Measurements from ENCODE around the gene LRRC40. TPM values are rescaled to one million over a fixed set of nuclear protein-coding genes. Genes with fewer than 3 reads are reported as not detected.
A peak's percentile ranks its signal among the peaks of the same experiment; 100 is the strongest.
"Not testable (repeated sequence)": the region's sequence is repeated elsewhere in the genome, so short reads cannot be mapped to it uniquely, and the experiment has no call there.

LRRC40 gene
- total RNA-seq, 1 experiment from 2014 or later: 31.2 TPM

GRCh38 chr1:70204139-70204538 lies 1.2 kb downstream of the LRRC40 start:
- DNase-seq (ENCODE audit: extremely low read depth, low read depth): no peak

DNA sequence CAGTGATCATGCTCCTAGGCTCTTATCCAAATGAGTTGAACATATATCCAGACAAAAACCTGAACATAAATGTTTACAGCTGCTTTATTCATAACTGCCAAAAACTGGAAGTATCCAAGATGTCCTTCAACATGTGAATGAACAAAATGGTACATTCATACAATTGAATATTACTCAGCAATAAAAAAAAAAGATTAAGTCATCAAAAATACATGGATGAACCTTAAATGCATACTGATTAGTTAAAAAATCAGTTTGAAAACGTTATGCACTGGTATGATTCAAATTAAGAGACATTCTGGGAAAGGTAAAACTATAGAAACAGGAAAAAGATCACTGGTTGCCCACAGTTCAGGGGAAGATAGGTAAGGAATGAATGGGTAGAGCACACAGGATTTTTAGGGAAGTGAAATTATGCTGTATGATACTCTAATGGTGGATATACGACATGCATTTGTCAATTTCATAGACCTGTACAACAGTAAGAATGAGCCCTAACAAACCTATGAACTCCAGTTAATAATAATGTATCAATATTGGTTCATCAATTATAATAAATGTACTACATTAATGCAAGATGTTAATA lies 3.1 kb downstream of the LRRC40 start:
- DNase-seq (ENCODE audit: extremely low read depth, low read depth): no peak

DNA sequence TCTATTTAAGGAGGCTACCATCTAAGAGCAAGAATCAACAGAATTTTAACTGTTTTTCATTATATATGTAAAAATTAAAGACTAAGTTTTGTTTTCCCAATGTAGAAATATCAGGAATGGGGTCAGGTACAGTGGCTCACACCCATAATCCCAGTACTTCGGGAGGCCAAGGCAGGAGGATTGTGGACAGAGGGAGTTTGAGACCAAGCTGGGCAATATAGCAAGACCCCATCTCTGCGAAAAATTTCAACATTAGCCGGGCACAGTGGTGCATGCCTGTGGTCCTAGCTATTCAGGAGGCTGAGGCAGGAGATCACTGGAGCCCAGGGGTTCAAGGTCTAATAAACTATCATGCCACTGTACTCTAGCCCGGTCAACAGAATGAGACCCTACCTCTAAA lies 5.3 kb downstream of the LRRC40 start:
- no peak for DNase-seq (ENCODE audit: extremely low read depth, low read depth)

- no peak for DNase-seq (ENCODE audit: extremely low read depth, low read depth)
Observed at GRCh38 chr1:70196333-70196732, 9.0 kb downstream of the LRRC40 start.

- no peak for DNase-seq (ENCODE audit: extremely low read depth, low read depth)
Observed at GRCh38 chr1:70195342-70195741, 10.0 kb downstream of the LRRC40 start.

DNA sequence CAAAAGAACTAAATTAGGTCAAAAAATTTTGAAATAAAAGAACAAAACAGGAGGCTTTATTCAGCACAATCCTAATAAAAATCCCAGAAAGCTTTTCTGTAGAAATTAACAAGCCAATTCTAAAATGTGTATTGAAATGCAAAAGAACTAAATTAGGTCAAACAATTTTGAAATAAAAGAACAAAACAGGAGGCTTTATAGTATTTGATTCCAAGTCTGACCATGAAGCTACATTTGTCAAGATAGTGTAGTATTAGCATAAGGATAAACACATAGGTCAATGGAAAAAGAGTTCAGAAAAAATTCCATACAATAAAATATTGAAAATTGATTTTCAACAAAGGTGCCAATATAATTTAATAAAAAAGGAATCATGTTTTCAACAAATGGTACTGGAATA lies 10.8 kb downstream of the LRRC40 start:
- no peak for DNase-seq (ENCODE audit: extremely low read depth, low read depth)

GRCh38 chr1:70192446-70192845 lies 12.9 kb downstream of the LRRC40 start:
- not testable (repeated sequence) for DNase-seq (ENCODE audit: extremely low read depth, low read depth)

DNA sequence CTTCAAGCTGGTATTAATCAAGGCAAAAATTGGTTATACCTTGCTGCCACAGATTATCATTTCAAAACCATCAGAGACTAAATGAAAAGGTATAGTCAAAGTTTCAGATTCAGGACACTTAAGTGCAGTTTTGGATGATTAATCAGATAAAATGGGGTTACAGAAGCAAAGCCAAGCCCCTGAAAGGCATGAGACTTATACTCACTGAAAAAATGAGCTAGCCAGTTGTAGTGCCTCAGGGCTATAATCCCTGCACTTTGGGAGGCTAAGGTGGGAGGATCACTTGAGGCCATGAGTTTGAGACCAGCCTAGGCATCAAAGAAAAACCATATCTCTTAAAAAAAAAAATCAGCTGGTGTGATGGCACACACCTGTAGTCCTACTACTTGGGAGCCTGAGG lies 15.2 kb downstream of the LRRC40 start:
- DNase-seq (ENCODE audit: extremely low read depth, low read depth): no peak

DNA sequence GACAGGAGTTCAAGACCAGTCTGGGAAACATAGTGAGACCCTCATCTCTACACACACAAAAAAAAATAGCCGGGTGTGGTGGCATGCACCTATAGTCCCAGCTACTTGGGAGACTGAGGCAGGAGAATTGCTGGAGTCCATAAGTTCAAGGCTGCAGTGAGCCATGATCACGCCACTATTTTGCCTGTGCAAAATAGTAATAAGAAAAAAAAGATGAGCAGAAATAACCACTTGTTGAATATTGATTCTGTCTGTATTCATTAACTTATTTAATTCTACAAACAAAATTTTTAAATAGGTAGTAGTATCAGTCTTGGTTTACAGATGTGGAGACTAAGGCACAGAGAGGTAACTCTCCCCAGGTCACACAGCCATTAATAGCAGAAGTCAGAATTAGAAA lies 16.9 kb downstream of the LRRC40 start:
- no peak for DNase-seq (ENCODE audit: extremely low read depth, low read depth)

- DNase-seq (ENCODE audit: extremely low read depth, low read depth): not testable (repeated sequence)
Observed at GRCh38 chr1:70185181-70185580, 20.2 kb downstream of the LRRC40 start.

DNA sequence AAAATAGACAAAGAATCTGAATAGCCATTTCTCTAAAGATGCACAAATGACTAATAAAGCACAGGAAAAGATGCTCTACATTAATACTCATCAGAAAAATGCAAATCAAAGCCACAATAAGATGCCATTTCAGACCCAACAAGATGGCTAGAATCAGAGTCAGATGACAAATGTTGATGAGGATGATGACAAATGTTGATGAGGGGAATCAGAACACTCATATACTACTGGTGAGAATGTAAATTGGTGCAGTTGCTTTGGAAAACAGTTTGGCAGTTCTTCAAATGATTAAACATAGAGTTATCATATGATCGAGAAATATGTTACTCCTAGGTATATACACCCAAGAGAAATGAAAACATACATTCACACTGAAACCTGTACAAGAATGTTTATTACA lies 33.9 kb downstream of the LRRC40 start:
- no peak for DNase-seq (ENCODE audit: extremely low read depth, low read depth)

DNA sequence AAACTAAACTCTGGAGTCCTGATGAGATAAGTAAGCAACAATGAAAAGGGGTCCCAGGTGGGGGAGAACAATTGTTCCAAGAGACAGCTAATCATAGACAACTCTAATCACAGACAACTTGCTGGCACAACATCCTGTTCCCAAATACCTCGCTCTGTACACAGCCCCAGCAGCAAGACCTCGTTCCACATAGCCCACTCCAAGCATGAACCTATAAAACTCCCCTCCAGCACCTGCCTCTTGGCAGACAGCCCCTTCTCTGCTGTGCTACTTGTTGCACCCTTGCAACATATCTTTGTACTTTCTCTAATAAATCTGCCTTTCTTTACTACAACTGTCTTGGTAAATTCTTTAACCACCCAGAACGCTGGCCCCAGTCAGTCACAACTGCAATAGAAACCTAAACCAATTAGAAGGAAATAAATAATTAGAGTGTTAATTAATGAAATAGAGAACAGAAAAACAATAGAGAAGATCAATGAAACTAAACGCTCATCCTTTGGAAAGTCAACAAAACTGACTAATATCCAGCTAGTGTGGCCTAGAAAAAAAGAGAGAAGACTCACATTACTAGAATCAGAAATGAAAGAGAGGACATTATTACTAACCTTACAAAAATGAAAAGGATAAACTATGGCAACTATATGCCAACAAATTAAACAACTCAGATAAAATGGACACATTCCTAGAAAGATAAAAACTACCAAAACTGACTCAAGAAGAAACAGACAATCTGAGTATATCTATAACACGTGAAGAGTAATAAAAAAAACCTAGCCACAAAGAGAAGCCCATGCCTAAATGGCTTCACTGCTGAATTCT lies 36.1 kb downstream of the LRRC40 start:
- DNase-seq (ENCODE audit: extremely low read depth, low read depth): no peak

DNA sequence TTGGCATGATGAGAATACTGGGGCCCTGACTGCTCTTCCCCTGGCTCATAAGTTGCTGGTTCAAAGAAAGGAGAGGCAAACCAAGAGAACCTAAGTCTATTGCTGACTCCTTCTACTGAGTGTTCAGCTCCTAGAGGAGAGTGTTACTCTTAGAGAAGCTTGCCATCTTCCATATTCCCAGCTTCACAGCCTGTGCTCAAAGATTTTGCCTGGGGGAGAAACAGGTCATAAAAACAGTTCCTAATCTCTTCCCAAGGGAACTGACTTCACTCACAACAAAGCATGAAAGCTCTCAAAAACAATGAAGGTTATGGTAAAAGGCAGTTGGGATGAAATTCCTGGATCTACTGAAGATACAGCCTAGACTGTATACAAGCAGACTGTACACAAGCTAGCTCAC lies 37.1 kb downstream of the LRRC40 start:
- DNase-seq (ENCODE audit: extremely low read depth, low read depth): no peak

DNA sequence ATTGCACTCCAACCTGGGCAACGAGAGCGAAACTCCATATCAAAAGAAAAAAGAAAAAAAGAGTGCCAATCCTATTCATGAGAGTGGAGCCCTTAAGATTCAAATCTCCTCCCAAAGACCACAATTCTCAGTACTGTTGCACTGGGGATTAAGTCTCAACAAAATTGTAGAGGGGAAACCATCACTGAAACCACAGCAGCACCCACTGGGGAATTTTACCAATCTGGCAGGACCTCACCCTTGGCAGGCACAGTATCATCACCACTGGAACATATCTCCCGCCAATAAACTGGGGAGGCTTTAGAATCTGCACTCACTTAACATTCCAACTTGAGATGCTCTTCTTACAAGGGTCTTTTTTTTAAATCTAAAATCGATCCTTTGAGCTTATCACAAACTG lies 41.0 kb downstream of the LRRC40 start:
- no peak for DNase-seq (ENCODE audit: extremely low read depth, low read depth)

DNA sequence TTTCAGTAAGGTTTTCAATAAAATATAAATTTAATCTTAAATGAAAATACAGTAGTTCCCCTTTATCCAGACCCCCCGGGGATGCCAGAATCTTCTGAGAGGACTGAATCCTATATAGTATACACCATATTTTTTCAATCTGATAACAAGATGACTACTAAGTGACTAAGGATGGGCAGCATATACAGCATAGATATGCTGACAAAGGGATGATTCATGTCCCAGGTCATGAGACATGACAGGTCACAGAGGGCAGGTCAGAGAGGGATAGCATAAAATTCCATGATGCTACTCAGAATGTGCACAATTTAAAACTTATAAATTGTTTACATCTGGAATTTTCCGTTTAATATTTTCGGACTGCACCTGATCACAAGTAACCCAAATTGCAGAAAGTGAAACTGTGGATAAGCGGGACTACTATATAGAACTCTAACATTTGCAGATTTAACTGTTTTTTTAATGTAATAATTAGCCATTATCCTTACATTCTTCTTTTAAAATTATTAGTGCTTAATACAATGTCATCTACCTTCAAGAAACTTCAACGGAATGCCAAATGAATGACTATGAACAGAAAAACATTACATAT lies 48.8 kb downstream of the LRRC40 start:
- DNase-seq (ENCODE audit: extremely low read depth, low read depth): peak; percentile 13

GRCh38 chr1:70153739-70154138 lies 51.6 kb downstream of the LRRC40 start:
- no peak for DNase-seq (ENCODE audit: extremely low read depth, low read depth)

DNA sequence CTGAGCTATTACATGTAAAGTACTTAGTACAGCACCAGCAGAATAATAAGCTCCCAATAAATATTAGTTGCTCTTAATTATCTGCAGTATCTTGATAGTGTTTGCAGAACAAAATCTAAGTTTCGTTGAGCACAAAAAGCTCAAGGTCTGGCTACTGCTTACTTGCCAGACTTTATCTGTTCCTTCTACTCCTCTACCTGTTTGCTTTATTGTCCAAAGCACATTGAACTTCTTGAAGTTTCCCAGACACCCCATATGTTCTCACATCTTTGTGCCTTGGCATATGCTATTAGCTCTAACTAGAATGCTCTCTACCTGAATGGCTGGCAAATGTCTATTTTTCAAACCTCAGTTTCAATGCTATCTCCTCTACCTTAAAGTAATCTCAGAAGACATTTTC lies 54.9 kb downstream of the LRRC40 start:
- DNase-seq (ENCODE audit: extremely low read depth, low read depth): no peak

- DNase-seq (ENCODE audit: extremely low read depth, low read depth): peak; percentile 7
Observed at GRCh38 chr1:70146488-70146887, 58.9 kb downstream of the LRRC40 start.

DNA sequence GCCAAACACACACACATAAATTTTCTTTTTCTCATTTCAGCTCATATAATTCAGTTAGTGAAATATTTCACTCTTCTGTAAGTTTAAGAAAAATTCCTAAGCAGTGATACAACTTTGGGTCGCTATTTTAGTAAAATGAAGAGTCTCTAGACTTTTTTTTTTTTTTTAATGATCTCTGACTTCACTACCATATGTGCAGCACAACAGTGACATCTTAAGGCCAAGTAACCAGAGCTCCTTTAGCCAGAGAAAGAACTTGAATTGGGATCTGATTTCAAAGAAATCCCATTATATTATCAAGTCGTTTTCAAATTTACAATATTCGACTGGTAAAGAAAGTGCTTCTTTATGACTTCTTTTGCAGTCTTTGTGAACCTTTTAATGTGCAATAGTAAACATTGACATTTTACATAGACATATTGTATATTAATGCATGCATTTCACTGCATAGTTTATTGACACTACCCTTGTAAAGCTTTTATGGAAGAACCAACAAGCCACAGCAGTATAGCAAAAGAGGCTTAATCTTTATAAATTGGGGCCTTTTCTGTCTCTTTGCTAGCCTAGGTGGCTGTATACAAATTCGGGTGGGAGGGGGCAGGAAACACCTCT lies 62.2 kb downstream of the LRRC40 start:
- DNase-seq (ENCODE audit: extremely low read depth, low read depth): peak; percentile 23

DNA sequence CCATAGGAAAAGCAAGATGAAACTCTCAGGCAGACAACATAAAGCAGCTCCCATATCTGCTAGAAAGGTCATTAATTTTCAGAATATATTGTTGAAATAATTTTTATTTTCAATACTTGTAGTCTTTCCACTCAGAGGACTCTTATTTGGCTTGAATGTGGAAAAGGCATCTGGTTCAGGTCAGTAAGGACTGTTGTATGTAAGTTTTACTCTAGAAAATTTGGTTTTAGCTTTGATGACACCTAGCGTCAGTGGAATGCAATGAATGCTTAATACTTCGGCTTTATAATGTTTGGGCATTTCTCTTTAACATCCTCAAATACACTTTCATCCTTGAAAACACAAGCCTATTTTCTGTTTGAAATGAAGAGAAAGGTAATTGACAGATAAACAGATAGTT lies 63.3 kb downstream of the LRRC40 start:
- peak; percentile 15 for DNase-seq (ENCODE audit: extremely low read depth, low read depth)

GRCh38 chr1:70140894-70141293 lies 64.5 kb downstream of the LRRC40 start:
- no peak for DNase-seq (ENCODE audit: extremely low read depth, low read depth)

DNA sequence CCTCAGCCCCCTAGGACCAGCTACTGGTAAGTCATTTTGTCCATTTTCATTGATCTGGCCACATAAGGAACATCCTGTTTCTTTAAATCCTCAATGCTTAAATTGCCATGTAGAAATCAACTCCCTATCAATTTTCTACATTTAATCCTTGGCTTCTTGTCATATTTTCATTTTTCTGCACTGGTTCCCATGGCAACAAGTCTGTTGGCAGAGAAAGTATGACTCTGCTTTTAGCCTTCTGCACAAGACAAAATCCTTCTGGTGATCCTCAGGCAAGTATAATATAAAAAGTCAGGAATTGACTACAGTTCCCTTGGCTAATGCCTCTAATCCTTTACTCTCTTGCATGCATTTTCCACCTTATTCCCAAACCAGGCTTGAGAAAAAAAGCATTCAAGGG lies 65.0 kb downstream of the LRRC40 start:
- no peak for DNase-seq (ENCODE audit: extremely low read depth, low read depth)
